LNCaP clone FGC (cell line): ENCODE results near the gene STK10.

Source experiments
- DNase-seq: peaks from one replicate; pipeline ENCODE4 v3.0.0-alpha.2; 2011; ENCODE audit warnings: low read depth
- H3K4me3 ChIP-seq: 2 replicates; pipeline ENCODE4 v1.5.1; 2011; ENCODE audit warnings: mild to moderate bottlenecking, low read depth, low read length, control low read depth
- TF ChIP-seq, protein P1 (sequence below): IDR thresholded peaks from 2 replicates; pipeline ENCODE4 v1.5.1; 2012; ENCODE audit warnings: mild to moderate bottlenecking; ENCODE audit not compliant: control insufficient read depth, insufficient read depth; ENCODE audit errors: extremely low read depth

STK10 gene

DNA sequence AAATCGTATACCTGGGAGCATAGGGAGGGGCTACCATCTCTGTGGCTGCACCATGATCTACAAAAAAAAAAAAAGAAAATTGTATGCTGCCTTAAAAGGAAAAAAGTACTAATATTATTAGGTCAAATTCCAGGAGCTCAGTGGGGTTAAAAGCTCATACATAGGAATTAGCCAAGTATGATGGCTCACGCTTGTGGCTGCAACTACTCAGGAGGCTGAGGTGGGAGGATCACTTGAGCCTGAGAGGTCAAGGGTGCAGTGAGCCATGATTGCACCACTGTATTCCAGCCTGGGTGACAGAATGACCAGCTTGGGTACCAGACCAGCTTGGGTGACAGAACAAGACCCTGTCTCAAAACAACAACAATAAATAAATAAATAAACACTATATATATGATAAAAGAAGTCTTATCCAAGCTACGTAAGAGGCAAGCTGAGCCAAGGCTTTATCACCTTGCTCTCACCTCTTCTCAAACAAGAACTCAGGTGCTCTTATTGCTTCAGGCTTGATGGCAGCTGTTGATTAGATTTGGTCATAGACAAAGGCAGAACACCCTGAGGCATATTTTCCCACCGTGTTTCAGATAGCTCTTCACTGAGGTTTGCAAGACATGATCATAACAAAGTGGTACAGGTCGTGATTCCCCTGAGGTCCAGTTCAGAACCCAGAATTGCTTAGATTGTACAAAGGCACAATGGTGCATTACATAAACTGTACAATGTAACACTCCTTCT is 178.3 kb downstream of the STK10 start:
- DNase-seq = no peak
- TF ChIP-seq, protein P1, sequence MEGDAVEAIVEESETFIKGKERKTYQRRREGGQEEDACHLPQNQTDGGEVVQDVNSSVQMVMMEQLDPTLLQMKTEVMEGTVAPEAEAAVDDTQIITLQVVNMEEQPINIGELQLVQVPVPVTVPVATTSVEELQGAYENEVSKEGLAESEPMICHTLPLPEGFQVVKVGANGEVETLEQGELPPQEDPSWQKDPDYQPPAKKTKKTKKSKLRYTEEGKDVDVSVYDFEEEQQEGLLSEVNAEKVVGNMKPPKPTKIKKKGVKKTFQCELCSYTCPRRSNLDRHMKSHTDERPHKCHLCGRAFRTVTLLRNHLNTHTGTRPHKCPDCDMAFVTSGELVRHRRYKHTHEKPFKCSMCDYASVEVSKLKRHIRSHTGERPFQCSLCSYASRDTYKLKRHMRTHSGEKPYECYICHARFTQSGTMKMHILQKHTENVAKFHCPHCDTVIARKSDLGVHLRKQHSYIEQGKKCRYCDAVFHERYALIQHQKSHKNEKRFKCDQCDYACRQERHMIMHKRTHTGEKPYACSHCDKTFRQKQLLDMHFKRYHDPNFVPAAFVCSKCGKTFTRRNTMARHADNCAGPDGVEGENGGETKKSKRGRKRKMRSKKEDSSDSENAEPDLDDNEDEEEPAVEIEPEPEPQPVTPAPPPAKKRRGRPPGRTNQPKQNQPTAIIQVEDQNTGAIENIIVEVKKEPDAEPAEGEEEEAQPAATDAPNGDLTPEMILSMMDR = no peak
- H3K4me3 ChIP-seq = no peak overlapping the region

DNA sequence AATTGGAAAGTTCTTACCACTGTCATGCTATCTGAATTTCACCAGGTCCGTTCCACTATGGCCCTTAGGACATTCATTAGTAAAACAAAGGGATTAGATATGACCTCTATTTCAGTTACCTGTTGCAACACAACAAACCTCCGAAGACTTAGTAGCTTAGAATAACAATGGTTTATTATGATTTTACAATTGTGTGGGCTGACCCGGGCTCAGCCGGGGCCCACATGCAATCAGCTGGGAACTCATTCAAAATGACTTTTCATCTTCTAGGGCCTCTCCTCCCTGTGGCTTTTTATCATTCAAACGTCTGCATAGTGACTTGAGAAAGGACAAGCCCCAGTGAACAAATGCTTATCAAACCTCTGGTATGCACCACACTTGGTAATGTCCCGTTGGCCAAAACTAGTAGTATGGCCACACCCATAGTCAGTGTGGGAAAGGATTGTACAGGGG is 179.3 kb downstream of the STK10 start:
- no peak overlapping the region for H3K4me3 ChIP-seq
- TF ChIP-seq, protein P1 = no peak
- DNase-seq = no peak

DNA sequence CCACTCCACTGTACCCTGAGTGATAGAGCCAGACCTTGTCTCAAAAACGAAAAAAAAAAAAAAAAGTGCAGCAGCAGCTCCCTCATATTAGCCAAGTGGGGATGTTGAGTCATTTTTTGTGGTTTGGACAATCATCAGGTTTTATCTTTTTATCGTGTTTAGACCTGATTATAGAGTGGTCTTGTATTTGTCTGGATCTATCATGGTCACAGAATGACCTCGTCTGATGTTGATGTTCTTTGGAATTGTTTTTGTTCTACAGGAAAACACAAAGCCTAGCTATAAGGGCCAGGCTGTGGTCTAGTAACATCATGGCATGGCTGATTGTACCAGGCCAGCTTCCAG is 179.9 kb downstream of the STK10 start:
- TF ChIP-seq, protein P1 = no peak
- H3K4me3 ChIP-seq = peak overlapping the region; percentile 96
- no peak for DNase-seq

DNA sequence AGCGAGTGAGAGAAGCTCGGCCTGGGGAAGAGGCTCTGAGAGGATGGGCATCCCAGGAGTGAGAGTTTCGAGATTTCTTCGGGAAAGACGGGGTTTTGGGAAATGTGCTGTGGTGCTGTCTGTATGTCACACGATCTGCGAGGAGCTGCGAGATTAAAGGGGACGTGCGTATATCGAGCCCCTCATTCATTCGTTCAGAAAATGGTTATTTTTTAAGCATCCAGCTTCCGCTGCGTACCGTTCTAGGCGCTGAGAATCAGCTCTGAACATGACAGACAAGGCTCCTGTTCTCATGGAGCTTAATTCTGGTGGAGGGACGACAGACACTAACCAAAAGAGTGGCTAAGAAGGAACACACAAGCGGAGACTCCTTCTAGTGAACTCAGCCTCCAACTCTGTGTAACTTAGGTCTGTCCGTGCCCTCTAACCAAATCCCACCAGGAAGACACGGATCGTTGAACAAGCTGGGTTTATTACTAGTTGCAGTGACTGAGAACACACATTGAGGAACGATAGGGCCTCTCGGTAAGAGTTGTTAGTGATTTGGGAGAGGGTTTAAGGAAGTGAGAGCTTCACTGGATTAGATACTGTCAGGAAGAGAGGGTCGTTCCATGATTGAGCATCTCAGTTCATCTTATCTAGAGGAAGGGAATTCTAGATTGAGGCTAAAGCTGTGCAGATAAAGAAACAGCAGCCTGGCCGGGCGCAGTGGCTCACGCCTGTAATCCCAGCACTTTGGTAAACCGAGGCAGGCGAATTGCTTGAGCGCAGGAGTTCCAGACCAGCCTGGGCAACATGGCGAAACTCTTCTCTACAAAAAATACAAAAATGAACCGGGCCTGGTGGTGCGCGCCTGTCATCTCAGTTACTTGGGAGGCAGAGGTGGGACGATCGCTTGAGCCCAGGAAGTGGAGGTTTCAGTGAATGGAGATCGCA is 180.6 kb downstream of the STK10 start:
- no peak for DNase-seq
- H3K4me3 ChIP-seq = peak overlapping the region; percentile 96
- TF ChIP-seq, protein P1 = no peak

DNA sequence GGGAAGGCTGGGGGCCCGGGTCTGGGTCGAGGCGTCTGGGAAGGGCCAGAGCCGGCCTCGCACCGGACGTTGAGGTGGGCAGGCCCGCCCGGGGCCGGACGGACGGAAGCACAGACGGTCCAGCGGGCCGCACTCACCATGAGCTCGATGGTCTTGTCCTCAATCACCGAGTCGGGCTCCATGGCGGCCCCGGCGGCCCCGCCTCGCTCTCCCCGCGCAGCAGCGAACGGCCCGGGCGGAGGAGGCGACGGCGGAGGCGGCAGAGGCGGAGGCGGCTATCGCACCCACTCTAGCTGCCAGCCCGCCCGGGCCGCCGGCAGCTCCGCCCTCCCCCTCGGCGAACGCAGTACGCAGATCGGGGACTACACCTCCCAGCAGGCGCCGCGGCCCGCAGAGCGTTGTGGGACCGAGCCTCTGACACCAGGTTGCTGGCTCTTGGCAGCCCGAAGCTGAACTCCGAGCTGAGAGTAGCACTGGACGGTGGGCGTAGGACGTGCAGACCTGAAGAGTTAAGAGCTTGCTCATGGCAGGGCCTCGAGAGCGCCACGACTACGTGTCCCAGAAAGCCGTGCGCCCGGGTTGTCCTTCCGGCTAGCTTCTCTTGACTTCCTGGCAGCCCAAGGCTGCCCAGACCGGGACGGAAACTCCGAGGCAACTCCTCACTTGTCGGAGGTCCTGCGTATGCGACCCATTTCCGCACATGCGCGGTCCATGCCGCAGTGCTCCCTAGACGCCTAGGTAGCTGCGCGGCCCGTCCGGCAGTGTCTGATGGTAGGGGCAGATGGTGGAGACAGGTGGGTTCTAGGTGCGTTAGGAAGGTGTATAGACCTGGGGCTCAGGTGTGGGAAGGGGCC is 181.5 kb downstream of the STK10 start, which contains the start of gene FBXW11:
Gene FBXW11, minus strand, starts transcription at position 318 of the 854 bp plus-strand sequence. Its CDS starts 136 bp downstream, at position 182.
- H3K4me3 ChIP-seq = peak within 1 kb of the TSS; percentile 96
- TF ChIP-seq, protein P1 = no peak
- DNase-seq = peak; percentile 92

DNA sequence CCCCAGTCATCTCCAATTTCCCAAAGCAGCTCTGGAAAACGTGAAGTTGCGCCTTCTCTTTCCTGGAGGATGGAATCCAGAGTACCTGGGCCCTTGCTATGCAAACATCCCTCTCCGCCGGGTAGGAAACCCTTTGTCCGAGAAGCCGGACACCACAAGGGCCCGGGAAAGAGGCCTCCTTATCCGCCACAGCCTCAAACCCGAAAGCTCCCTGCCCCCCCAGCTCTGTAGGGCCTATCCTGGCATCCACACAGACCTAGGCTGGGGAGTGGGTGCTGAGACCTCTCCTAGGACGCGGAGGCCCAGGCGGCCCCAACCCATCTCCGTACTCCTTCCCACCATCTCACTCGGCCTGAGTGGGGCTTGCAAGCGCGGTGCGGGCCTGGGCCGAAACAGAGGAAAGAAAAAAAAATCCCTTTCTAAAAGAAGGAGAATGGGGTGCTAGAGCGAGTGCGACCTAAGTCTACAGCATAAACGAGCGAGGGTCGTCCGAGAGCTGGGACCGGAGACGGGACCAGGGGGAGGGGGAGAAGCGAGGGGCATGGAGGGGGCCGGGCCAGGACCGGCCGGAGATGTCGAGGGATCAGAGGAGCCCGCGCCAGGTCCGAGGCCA is 182.2 kb downstream of the STK10 start:
- H3K4me3 ChIP-seq = peak overlapping the region; percentile 96
- TF ChIP-seq, protein P1 = no peak
- DNase-seq = no peak
